Activated T-helper 17 cell treated with anti-CD3 and anti-CD28 coated beads, Interleukin-2, amount 50 U/mL, for 72 hours (primary cell): ENCODE measurements around the gene LDHA. TPM values are rescaled to one million over a fixed set of nuclear protein-coding genes. Genes with fewer than 3 reads are reported as not detected.

Experiments used
- ATAC-seq: fragments of 150-1000 bp; cut with Tn5 transposase; replicated peaks from 2 replicates; pipeline ENCODE4 v1.10.0; 2021; ENCODE audit warnings: mild to moderate bottlenecking, moderate library complexity
- H3K27ac Mint-ChIP-seq: one replicate; pipeline ENCODE4 v1.8.0; 2022; ENCODE audit warnings: mixed read lengths
- H3K27me3 Mint-ChIP-seq: one replicate; pipeline ENCODE4 v1.8.0; 2022; ENCODE audit warnings: mixed read lengths
- H3K36me3 Mint-ChIP-seq: one replicate; pipeline ENCODE4 v1.8.0; 2022; ENCODE audit warnings: low read depth, mild to moderate bottlenecking, mixed read lengths
- H3K4me1 Mint-ChIP-seq: one replicate; pipeline ENCODE4 v1.8.0; 2022; ENCODE audit warnings: mixed read lengths
- H3K4me3 Mint-ChIP-seq: one replicate; pipeline ENCODE4 v1.8.0; 2022; ENCODE audit warnings: mild to moderate bottlenecking, mixed read lengths
- H3K9me3 Mint-ChIP-seq: one replicate; pipeline ENCODE4 v1.8.0; 2022; ENCODE audit warnings: mixed read lengths
- total RNA-seq, 2 donors: library from RNA; stranded (reverse); gene quantifications; one replicate each; pipeline ENCODE4 v1.2.3, GENCODE V29; 2022

LDHA gene
- total RNA-seq, 2 donors from 2014 or later = 1,801 to 2,195 TPM

- H3K27me3 Mint-ChIP-seq = no peaks in the 10 kb centered on the region
- peaks cover 50% of the 10 kb centered on the region for H3K36me3 Mint-ChIP-seq
- peak; percentile 44 for ATAC-seq
- H3K9me3 Mint-ChIP-seq = no peaks in the 10 kb centered on the region
- no peak overlapping the region for H3K4me3 Mint-ChIP-seq
- H3K4me1 Mint-ChIP-seq = peaks cover 6% of the 10 kb centered on the region
- H3K27ac Mint-ChIP-seq = no peak overlapping the region
Observed at GRCh38 chr11:18408558-18409291, 14.4 kb downstream of the LDHA start.

DNA sequence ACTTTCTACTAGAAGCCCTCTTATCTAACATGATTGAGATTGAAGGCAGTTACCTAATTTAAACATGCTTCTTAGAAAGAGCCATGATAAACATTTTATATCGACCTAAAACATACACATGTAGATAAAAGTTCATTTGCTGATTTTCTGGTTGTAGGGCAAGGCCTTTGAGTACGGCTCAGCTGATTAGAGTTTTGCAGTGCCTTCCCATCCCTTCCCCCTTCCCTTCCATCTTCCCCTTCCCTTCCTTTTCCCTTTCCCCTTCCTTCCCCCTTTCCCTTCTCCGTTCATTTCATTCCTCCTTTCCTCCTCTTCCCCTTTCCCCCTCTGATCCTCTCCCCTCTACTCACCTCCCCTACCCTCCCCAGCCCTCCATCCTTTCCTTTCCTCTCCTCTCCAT is 22.1 kb downstream of the LDHA start:
- H3K9me3 Mint-ChIP-seq = no peaks in the 10 kb centered on the region
- no peaks in the 10 kb centered on the region for H3K36me3 Mint-ChIP-seq
- ATAC-seq = no peak
- no peaks in the 10 kb centered on the region for H3K27me3 Mint-ChIP-seq
- no peak overlapping the region for H3K27ac Mint-ChIP-seq
- no peak overlapping the region for H3K4me3 Mint-ChIP-seq
- H3K4me1 Mint-ChIP-seq = peaks cover 5% of the 10 kb centered on the region

DNA sequence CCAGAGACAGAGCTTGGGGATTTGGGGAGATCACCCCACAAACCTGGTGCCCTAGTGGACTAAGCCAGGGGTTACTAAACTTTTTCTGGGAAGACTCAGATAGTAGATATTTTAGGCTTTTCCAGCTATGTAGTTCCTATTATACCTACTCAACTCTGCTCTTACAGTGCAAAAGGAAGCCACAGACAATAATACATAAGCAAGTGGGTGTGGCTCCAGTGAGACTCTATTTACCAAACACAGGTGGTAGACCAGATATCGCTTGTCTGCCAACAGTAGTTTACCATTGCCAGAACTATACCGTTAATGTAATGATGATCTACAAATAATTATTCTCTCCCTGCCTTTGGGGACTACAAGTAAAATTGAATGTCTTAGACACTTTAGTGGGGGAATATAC is 24.7 kb downstream of the LDHA start:
- no peaks in the 10 kb centered on the region for H3K9me3 Mint-ChIP-seq
- no peak overlapping the region for H3K27ac Mint-ChIP-seq
- no peaks in the 10 kb centered on the region for H3K36me3 Mint-ChIP-seq
- H3K27me3 Mint-ChIP-seq = no peaks in the 10 kb centered on the region
- no peak overlapping the region for H3K4me3 Mint-ChIP-seq
- H3K4me1 Mint-ChIP-seq = peaks cover 5% of the 10 kb centered on the region
- ATAC-seq = no peak

GRCh38 chr11:18420067-18420466 is 25.7 kb downstream of the LDHA start:
- Mint-ChIP-seq H3K27ac (no peak overlapping the region), H3K36me3 (no peaks in the 10 kb centered on the region), H3K9me3 (no peaks in the 10 kb centered on the region), H3K4me3 (no peak overlapping the region), H3K27me3 (no peaks in the 10 kb centered on the region), H3K4me1 (peaks cover 5% of the 10 kb centered on the region)
- ATAC-seq = no peak

- Mint-ChIP-seq H3K27ac (no peak overlapping the region), H3K4me1 (peaks cover 5% of the 10 kb centered on the region), H3K9me3 (peaks cover 4% of the 10 kb centered on the region), H3K4me3 (no peak overlapping the region), H3K27me3 (no peaks in the 10 kb centered on the region), H3K36me3 (no peaks in the 10 kb centered on the region)
- no peak for ATAC-seq
Observed at GRCh38 chr11:18427240-18427639, 32.9 kb downstream of the LDHA start.

- peaks cover 4% of the 10 kb centered on the region for H3K9me3 Mint-ChIP-seq
- H3K27me3 Mint-ChIP-seq = no peaks in the 10 kb centered on the region
- no peak for ATAC-seq
- H3K4me3 Mint-ChIP-seq = no peak overlapping the region
- H3K27ac Mint-ChIP-seq = no peak overlapping the region
- peaks cover 5% of the 10 kb centered on the region for H3K4me1 Mint-ChIP-seq
- no peaks in the 10 kb centered on the region for H3K36me3 Mint-ChIP-seq
Observed at GRCh38 chr11:18429332-18429731, 35.0 kb downstream of the LDHA start.

- no peak for ATAC-seq
- Mint-ChIP-seq H3K27ac (no peak overlapping the region), H3K4me3 (no peak overlapping the region), H3K36me3 (no peaks in the 10 kb centered on the region), H3K9me3 (peaks cover 3% of the 10 kb centered on the region), H3K4me1 (no peaks in the 10 kb centered on the region), H3K27me3 (peaks cover 3% of the 10 kb centered on the region)
Observed at GRCh38 chr11:18438691-18439090, 44.3 kb downstream of the LDHA start.

DNA sequence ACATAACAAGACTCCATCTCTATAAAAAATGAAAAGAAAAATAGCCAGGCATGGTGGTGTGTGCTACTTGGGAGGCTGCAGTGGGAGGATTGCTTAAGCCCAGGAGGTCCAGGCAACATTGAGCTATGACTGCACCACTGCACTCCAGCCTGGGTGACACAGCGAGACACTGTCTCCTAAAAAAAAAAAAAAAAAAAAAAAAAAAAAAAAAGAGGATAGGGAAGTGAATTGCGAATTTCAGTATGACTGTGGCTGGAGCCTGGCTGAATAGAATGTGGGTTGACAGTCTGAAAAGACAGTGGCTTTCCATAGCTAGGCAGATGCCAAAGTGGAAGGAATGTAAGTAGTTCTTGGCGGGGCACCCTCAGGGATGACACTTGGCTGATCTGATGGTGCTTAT is 54.9 kb downstream of the LDHA start:
- Mint-ChIP-seq H3K4me1 (no peaks in the 10 kb centered on the region), H3K27me3 (peaks cover 7% of the 10 kb centered on the region), H3K36me3 (no peaks in the 10 kb centered on the region), H3K9me3 (no peaks in the 10 kb centered on the region), H3K27ac (no peak overlapping the region), H3K4me3 (no peak overlapping the region)
- no peak for ATAC-seq

GRCh38 chr11:18452927-18453326 is 58.6 kb downstream of the LDHA start:
- Mint-ChIP-seq H3K27ac (no peak overlapping the region), H3K4me1 (no peaks in the 10 kb centered on the region), H3K4me3 (no peak overlapping the region), H3K36me3 (no peaks in the 10 kb centered on the region), H3K9me3 (no peaks in the 10 kb centered on the region), H3K27me3 (peaks cover 3% of the 10 kb centered on the region)
- no peak for ATAC-seq

DNA sequence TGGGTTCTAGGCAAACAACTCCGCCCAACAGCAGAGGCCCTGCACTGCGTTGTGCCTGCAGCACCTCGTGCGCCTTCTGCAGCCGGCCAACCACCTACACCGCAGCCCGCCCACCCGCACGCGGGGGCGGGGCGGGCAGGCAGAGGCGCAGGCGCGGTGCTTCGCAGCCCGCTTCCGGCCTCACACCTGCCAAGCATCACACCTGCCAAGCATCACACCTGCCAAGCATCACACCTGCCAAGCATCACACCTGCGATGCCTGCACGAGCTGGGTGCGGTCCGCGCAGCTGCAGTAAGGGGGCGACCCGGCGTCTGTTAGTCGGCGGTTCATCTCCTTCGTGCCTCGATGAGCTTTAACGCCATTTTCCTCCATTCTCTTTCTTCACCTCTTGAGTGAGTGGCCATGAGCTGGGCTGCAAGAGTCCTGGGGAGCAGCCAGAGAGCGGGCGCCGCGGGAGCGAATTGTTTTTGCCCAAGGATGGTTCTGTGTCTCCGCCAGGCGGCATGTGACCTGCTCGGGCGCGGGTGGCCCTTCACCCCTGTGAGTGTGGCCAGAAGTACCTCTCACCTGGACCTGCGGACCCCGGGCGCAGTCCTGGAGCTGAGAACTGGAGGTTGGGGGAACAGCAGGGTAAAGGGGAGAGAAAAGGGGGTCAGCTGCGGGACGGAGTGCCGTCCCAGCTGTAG is 61.5 kb downstream of the LDHA start, which contains the start of gene LDHAL6A:
Gene LDHAL6A, plus strand, starts transcription at position 171 of the 687 bp plus-strand sequence. CDS start 825 bp downstream, outside the sequence.
- no peak for ATAC-seq
- H3K27me3 Mint-ChIP-seq = no peaks in the 10 kb centered on the region
- no peak within 1 kb of the TSS for H3K27ac Mint-ChIP-seq
- H3K36me3 Mint-ChIP-seq = no peaks in the 10 kb centered on the region
- H3K4me1 Mint-ChIP-seq = no peaks in the 10 kb centered on the region
- no peak within 1 kb of the TSS for H3K4me3 Mint-ChIP-seq
- no peaks in the 10 kb centered on the region for H3K9me3 Mint-ChIP-seq

GRCh38 chr11:18457450-18457849 is 63.1 kb downstream of the LDHA start:
- no peak overlapping the region for H3K4me3 Mint-ChIP-seq
- no peaks in the 10 kb centered on the region for H3K4me1 Mint-ChIP-seq
- H3K27me3 Mint-ChIP-seq = no peaks in the 10 kb centered on the region
- H3K9me3 Mint-ChIP-seq = no peaks in the 10 kb centered on the region
- peak; percentile 40 for ATAC-seq
- no peak overlapping the region for H3K27ac Mint-ChIP-seq
- H3K36me3 Mint-ChIP-seq = no peaks in the 10 kb centered on the region

Other genes starting within 250 kb of the LDHA start
- not detected for gene MRGPRX4, start 221.7 kb upstream of the LDHA start, total RNA-seq
- gene SAA4, start 157.8 kb upstream of the LDHA start, total RNA-seq = not detected
- gene SAA2, start 145.9 kb upstream of the LDHA start, total RNA-seq = not detected
- not detected for gene SAA1, start 128.3 kb upstream of the LDHA start, total RNA-seq
- 10 to 100 TPM; 17.9 to 23.5 TPM for gene HPS5, start 72.4 kb upstream of the LDHA start, total RNA-seq
- gene GTF2H1, start 72.0 kb upstream of the LDHA start, total RNA-seq = 10 to 100 TPM; 48.9 to 54.2 TPM
- under 1 TPM in 1 of 2 donors, not detected in 1; 0.63 TPM for gene LDHC, start 17.8 kb downstream of the LDHA start, total RNA-seq
- not detected for gene LDHAL6A, start 61.3 kb downstream of the LDHA start, total RNA-seq
- 10 to 100 TPM; 24.8 to 36.5 TPM for gene TSG101, start 132.4 kb downstream of the LDHA start, total RNA-seq
- 10 to 100 TPM; 24.4 to 25.2 TPM for gene UEVLD, start 194.2 kb downstream of the LDHA start, total RNA-seq
- gene MISFA, start 205.2 kb downstream of the LDHA start, total RNA-seq = 1 to 10 TPM; 2.5 to 4.9 TPM
- gene SPTY2D1, start 239.8 kb downstream of the LDHA start, total RNA-seq = 10 to 100 TPM; 33.8 to 34.5 TPM